K562 (cell line): Measurements from ENCODE around the gene PIGX. TPM values are rescaled to one million over a fixed set of nuclear protein-coding genes. Genes with fewer than 3 reads are reported as not detected.

Experiments
- ATAC-seq: fragments of 200-7000 bp; cut with Tn5 transposase; 3 replicates; pipeline ENCODE4 v1.9.1; 2020; ENCODE audit warnings: moderate library complexity
- BruUV-seq: library from RNA; stranded (reverse); fragments of 400-500 nt; replicated peaks from 2 replicates; lab custom pipeline; 2021; lab: Mats Ljungman, UMichigan
- CTCF ChIA-PET: fragments of 300-600 bp; formaldehyde crosslinking; extraction: SDS; loops from one replicate; lab custom pipeline; 2021; ENCODE audit warnings: low intra/inter-chr PET ratio; lab: Yijun Ruan, JAX
- POLR2A ChIA-PET: fragments of 300-600, 350-650 bp; sonication (Branson Sonifier 250); formaldehyde crosslinking; extraction: SDS; loops from one replicate; lab custom pipeline; 2021; ENCODE audit warnings: antibody characterized with exemption, inconsistent platforms; lab: Yijun Ruan, JAX
- DNase-seq, 4 experiments: peaks; one replicate each; pipeline versions ENCODE4 v3.0.0 to v3.0.0-alpha.2; 2011 to 2018; ENCODE audit warnings: low spot score in 3 of 4, mixed read lengths in 3 of 4; ENCODE audit errors: extremely low read depth in 1 of 4
- FAIRE-seq: peaks from 2 replicates; lab custom pipeline; 2011; peaks lifted over from hg19 to GRCh38; lab: Jason Lieb, UNC
- H2AFZ ChIP-seq: 2 replicates; pipeline ENCODE4 v1.6.0; 2011; ENCODE audit warnings: low read depth, low read length, control low read depth, inconsistent platforms
- H3K27ac ChIP-seq: fragments of 200-600 bp; 3 replicates; pipeline ENCODE4 v1.8.0; 2011; ENCODE audit warnings: low read depth, mild to moderate bottlenecking, control low read depth, inconsistent platforms, low read length, moderate library complexity, mixed read lengths; ENCODE audit errors: extremely low read depth
- H3K27me3 ChIP-seq, 2 experiments: fragments of 300-600 bp in 1 of 2; 2 replicates in 1 of 2; 3 replicates in 1 of 2; pipeline versions ENCODE4 v1.6.0 to v1.8.0; 2011; ENCODE audit warnings: inconsistent platforms in 2 of 2, low read length in 2 of 2, mild to moderate bottlenecking in 1 of 2, mixed read lengths in 1 of 2, moderate library complexity in 1 of 2; ENCODE audit not compliant: control insufficient read depth in 2 of 2, insufficient read depth in 2 of 2
- H3K36me3 ChIP-seq: fragments of 300-600 bp; 3 replicates; pipeline ENCODE4 v1.8.0; 2011; ENCODE audit warnings: mild to moderate bottlenecking, low read length, inconsistent platforms; ENCODE audit not compliant: control insufficient read depth, insufficient read depth
- H3K4me1 ChIP-seq, 2 experiments: fragments of 200-600 bp in 1 of 2; replicated peaks in 1 of 2; 2 replicates in 1 of 2; 3 replicates in 1 of 2; pipeline versions ENCODE4 v1.5.1 to v1.8.0; 2011; ENCODE audit warnings: inconsistent platforms in 2 of 2, low read length in 2 of 2, mild to moderate bottlenecking in 1 of 2, mixed read lengths in 1 of 2, moderate library complexity in 1 of 2; ENCODE audit not compliant: control insufficient read depth in 2 of 2, insufficient read depth in 2 of 2
- H3K4me2 ChIP-seq: 2 replicates; pipeline ENCODE4 v1.6.1; 2011; ENCODE audit warnings: low read length, control low read depth, inconsistent platforms, mixed read lengths; ENCODE audit not compliant: insufficient read depth
- H3K4me3 ChIP-seq: fragments of 200-600 bp; sonication (generic), shearing (Covaris generic); 2 replicates; pipeline ENCODE4 v1.5.1; 2016; ENCODE audit warnings: control low read depth, inconsistent platforms
- H3K79me2 ChIP-seq: fragments of 200-600 bp; 3 replicates; pipeline ENCODE4 v1.8.0; 2011; ENCODE audit warnings: low read length, inconsistent platforms; ENCODE audit not compliant: control insufficient read depth, insufficient read depth
- H3K9ac ChIP-seq, 2 experiments: 2 replicates each; pipeline versions ENCODE4 v1.6.0 to v1.6.1; 2011; ENCODE audit warnings: low read depth in 2 of 2, low read length in 2 of 2, control low read depth in 1 of 2, inconsistent platforms in 1 of 2, mild to moderate bottlenecking in 1 of 2, mixed read lengths in 1 of 2; ENCODE audit not compliant: insufficient read depth in 1 of 2
- H3K9me1 ChIP-seq: one replicate; pipeline ENCODE4 v1.6.0; 2011; ENCODE audit warnings: inconsistent platforms, mild to moderate bottlenecking, low read length, moderate library complexity; ENCODE audit not compliant: control insufficient read depth, insufficient read depth
- H3K9me3 ChIP-seq: replicated peaks from 2 replicates; pipeline ENCODE4 v1.5.1; 2011; ENCODE audit warnings: low read depth, low read length, inconsistent platforms; ENCODE audit not compliant: control insufficient read depth, insufficient read depth
- H4K20me1 ChIP-seq: replicated peaks from 2 replicates; pipeline ENCODE4 v1.6.1; 2011; ENCODE audit warnings: low read length, inconsistent platforms, mixed read lengths; ENCODE audit not compliant: control insufficient read depth, insufficient read depth
- GATA2 ChIP-seq: sonication (generic); formaldehyde crosslinking; IDR thresholded peaks from 2 replicates; pipeline ENCODE4 v1.4.0; 2020; ENCODE audit warnings: mild to moderate bottlenecking, missing genetic modification reagents
- JUND ChIP-seq, 2 experiments: IDR thresholded peaks; 2 replicates in 1 of 2; 3 replicates in 1 of 2; pipeline ENCODE4 v1.6.1; 2011; ENCODE audit warnings: borderline replicate concordance in 2 of 2, low read depth in 2 of 2, low read length in 2 of 2, improper control_type of control experiment in 1 of 2, missing biosample characterization in 1 of 2, missing genetic modification characterization in 1 of 2, missing genetic modification reagents in 1 of 2
- KAT7 ChIP-seq: sonication (generic); formaldehyde crosslinking; IDR thresholded peaks from 2 replicates; pipeline ENCODE4 v1.8.0; 2022; ENCODE audit warnings: missing genetic modification reagents, mild to moderate bottlenecking, borderline replicate concordance
- NEUROD1 ChIP-seq: fragments of 150-350 bp; IDR thresholded peaks from 2 replicates; pipeline ENCODE4 v1.6.1; 2014; ENCODE audit warnings: borderline replicate concordance, low read length, low read depth; ENCODE audit not compliant: partially characterized antibody
- RAD51 ChIP-seq: fragments of 450-650 bp; IDR thresholded peaks from 2 replicates; pipeline ENCODE4 v1.7.1; 2016; ENCODE audit warnings: low read depth, mild to moderate bottlenecking, borderline replicate concordance
- RHOXF2B ChIP-seq: fragments of 250-450 bp; sonication (Bioruptor Pico); conservative IDR thresholded peaks from 2 replicates; pipeline ENCODE4 v1.5.1; 2021
- SRSF9 ChIP-seq: fragments of 200-400 bp; formaldehyde crosslinking; IDR thresholded peaks from 2 replicates; pipeline ENCODE4 v1.6.1; 2017; ENCODE audit warnings: low read depth, low read length, borderline replicate concordance
- ZBTB7A ChIP-seq: IDR thresholded peaks from 2 replicates; pipeline ENCODE4 v1.6.1; 2011; ENCODE audit warnings: low read depth, mild to moderate bottlenecking, low read length, moderate library complexity, borderline replicate concordance; ENCODE audit not compliant: control insufficient read depth
- ZNF121 ChIP-seq: sonication (generic); formaldehyde crosslinking; conservative IDR thresholded peaks from 2 replicates; pipeline ENCODE4 v1.8.0; 2022; ENCODE audit warnings: missing genetic modification reagents
- ZNF280A ChIP-seq: fragments of 450-650 bp; IDR thresholded peaks from 2 replicates; pipeline ENCODE4 v1.6.1; 2018; ENCODE audit warnings: mild to moderate bottlenecking, low read depth; ENCODE audit not compliant: partially characterized antibody
- ZNF436 ChIP-seq: fragments of 250-450, 450-650 bp; sonication (Bioruptor Pico); formaldehyde crosslinking; IDR thresholded peaks from 2 replicates; pipeline ENCODE4 v1.7.0; 2020; ENCODE audit warnings: mild to moderate bottlenecking
- WGBS: fragments of 100-300 bp; shearing (Covaris generic); methylation state at CpG from one replicate; pipeline ENCODE4 v1.1.6; 2016; ENCODE audit warnings: low coverage, mixed read lengths; ENCODE audit not compliant: insufficient coverage; ENCODE audit errors: missing lambda C conversion rate; 5-methylcytosine and 5-hydroxymethylcytosine counted together
- in situ Hi-C: fragments of 300-500 bp; cut with MboI; formaldehyde crosslinking; loops from 4 replicates; pipeline ENCODE4 v1.15.0; 2018; ENCODE audit warnings: inconsistent platforms, mixed read lengths
- intact Hi-C: fragments of 100-400 bp; cut with micrococcal nuclease; formaldehyde crosslinking; loops from 2 replicates; pipeline ENCODE4 v1.14.2; 2022
- polyA plus RNA-seq, 8 experiments: library from polyadenylated mRNA; depleted of rRNA in 4 of 8; stranded (reverse) in 5 of 8; unstranded in 3 of 8; fragments of >200 nt; fragmentation: Nextera tagmentation in 2 of 8; fragmentation: Illumina TruSeq in 1 of 8; extraction: Ambion mirVana in 2 of 8; extraction: Trizol in 1 of 8; gene quantifications; 2 replicates each; pipeline versions ENCODE4 v1.2.1 to v1.2.3, GENCODE V29; 2011 to 2014; ENCODE audit warnings: inconsistent platforms in 1 of 8, missing spikeins in 1 of 8
- total RNA-seq, 7 experiments: library from RNA; depleted of rRNA in 6 of 7; stranded (reverse); fragments of >200 nt in 6 of 7; fragmentation: Illumina TruSeq in 2 of 7; extraction: Trizol in 2 of 7; gene quantifications; 2 replicates each; pipeline versions ENCODE4 v1.2.1 to v1.2.3, GENCODE V29; 2011 to 2021; ENCODE audit warnings: low replicate concordance in 1 of 7
- TF ChIP-seq, protein P1 (sequence below): fragments of 450-650 bp; IDR thresholded peaks from one replicate; pipeline ENCODE4 v1.6.1; 2018; ENCODE audit warnings: mild to moderate bottlenecking, moderate library complexity; ENCODE audit not compliant: partially characterized antibody
- TF ChIP-seq, protein P2 (sequence below): sonication (generic); formaldehyde crosslinking; IDR thresholded peaks from 2 replicates; pipeline ENCODE4 v1.9.0; 2022; ENCODE audit warnings: mild to moderate bottlenecking, missing genetic modification reagents
- TF ChIP-seq, protein P3 (sequence below): fragments of 450-650 bp; formaldehyde crosslinking; IDR thresholded peaks from 2 replicates; pipeline ENCODE4 v1.4.0; 2020; ENCODE audit warnings: mild to moderate bottlenecking

PIGX gene
- total and polyA plus RNA-seq, 9 of the 15 experiments (the other 6 are each of a cell fraction or from before 2014, with no cell fraction given): 3.7 to 36.3 (median 26.9) TPM

GRCh38 chr3:196707566-196707965 is 4.6 kb upstream of the PIGX start (continued):
- no peak for TF ChIP-seq JUND (IDR thresholded peaks at IDR 0.05; ENCODE audit: borderline replicate concordance, low read depth, low read length)
- TF ChIP-seq JUND (tag; IDR thresholded peaks at IDR 0.05; ENCODE audit: borderline replicate concordance, low read depth, low read length): no peak
- no peak for TF ChIP-seq ZNF280A
- TF ChIP-seq KAT7 (CRISPR knock-in tag): no peak

DNA sequence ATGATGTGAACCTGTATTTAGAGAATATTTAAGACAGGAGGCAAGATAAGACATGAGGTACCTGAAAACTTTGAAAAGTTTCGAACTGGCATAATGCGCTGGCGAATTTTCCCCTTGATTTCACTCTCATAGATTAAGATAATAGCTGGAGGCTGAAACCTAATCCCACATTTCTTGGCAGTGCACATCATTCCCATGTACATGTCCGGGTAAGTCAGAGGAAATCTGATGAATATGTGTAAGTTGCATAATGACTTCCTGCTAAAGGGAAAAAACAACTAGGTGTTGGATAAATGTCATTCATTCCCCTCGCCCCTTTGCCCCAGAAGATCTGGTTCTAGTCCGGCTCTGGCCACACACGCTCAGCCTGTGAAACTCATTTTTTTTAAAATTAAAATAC is 3.7 kb upstream of the PIGX start:
- H3K4me1 ChIP-seq: peaks cover 10 to 21% of the 10 kb centered on the region in 2 experiments
- H4K20me1 ChIP-seq: no peaks in the 10 kb centered on the region
- peaks cover 9% of the 10 kb centered on the region for H3K79me2 ChIP-seq
- in situ Hi-C loops: no loop called here
- DNase-seq (no peak), FAIRE-seq (no peak), ATAC-seq (no peak)
- no peak overlapping the region for H3K27ac ChIP-seq
- ChIA-PET CTCF (no interaction called here), POLR2A (no interaction called here)
- H3K9ac ChIP-seq: no peak overlapping the region
- H3K27me3 ChIP-seq: no peaks in the 10 kb centered on the region
- H3K4me3 ChIP-seq: no peak overlapping the region
- H3K4me2 ChIP-seq: no peak overlapping the region
- no peak overlapping the region for H2AFZ ChIP-seq
- no peaks in the 10 kb centered on the region for H3K9me1 ChIP-seq
- 63% methylated on average over 7 of the region's 7 CpGs for WGBS
- no peaks in the 10 kb centered on the region for H3K36me3 ChIP-seq
- TF ChIP-seq RHOXF2B (CRISPR knock-in tag) (no peak), NEUROD1 (no peak), ZBTB7A (no peak), ZNF436 (no peak), RAD51 (no peak), ZNF121 (CRISPR knock-in tag) (no peak), SRSF9 (no peak), GATA2 (CRISPR knock-in tag) (no peak)
- TF ChIP-seq, protein P1, sequence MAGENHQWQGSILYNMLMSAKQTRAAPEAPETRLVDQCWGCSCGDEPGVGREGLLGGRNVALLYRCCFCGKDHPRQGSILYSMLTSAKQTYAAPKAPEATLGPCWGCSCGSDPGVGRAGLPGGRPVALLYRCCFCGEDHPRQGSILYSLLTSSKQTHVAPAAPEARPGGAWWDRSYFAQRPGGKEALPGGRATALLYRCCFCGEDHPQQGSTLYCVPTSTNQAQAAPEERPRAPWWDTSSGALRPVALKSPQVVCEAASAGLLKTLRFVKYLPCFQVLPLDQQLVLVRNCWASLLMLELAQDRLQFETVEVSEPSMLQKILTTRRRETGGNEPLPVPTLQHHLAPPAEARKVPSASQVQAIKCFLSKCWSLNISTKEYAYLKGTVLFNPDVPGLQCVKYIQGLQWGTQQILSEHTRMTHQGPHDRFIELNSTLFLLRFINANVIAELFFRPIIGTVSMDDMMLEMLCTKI: no peak
- TF ChIP-seq, protein P2, sequence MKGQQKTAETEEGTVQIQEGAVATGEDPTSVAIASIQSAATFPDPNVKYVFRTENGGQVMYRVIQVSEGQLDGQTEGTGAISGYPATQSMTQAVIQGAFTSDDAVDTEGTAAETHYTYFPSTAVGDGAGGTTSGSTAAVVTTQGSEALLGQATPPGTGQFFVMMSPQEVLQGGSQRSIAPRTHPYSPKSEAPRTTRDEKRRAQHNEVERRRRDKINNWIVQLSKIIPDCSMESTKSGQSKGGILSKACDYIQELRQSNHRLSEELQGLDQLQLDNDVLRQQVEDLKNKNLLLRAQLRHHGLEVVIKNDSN (CRISPR knock-in tag): no peak
- TF ChIP-seq, protein P3, sequence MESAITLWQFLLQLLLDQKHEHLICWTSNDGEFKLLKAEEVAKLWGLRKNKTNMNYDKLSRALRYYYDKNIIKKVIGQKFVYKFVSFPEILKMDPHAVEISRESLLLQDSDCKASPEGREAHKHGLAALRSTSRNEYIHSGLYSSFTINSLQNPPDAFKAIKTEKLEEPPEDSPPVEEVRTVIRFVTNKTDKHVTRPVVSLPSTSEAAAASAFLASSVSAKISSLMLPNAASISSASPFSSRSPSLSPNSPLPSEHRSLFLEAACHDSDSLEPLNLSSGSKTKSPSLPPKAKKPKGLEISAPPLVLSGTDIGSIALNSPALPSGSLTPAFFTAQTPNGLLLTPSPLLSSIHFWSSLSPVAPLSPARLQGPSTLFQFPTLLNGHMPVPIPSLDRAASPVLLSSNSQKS (CRISPR knock-in tag): no peak
- BruUV-seq: no TSS peak
- intact Hi-C loops: no loop called here
- H3K9me3 ChIP-seq: no peaks in the 10 kb centered on the region
